ENCODE data around the gene PLK3. TPM values are rescaled to one million over a fixed set of nuclear protein-coding genes. Genes with fewer than 3 reads are reported as not detected.
A peak's percentile ranks its signal among the peaks of the same experiment; 100 is the strongest.
"Not testable (repeated sequence)": the region's sequence is repeated elsewhere in the genome, so short reads cannot be mapped to it uniquely, and the experiment has no call there.

PLK3 gene
- total and polyA plus RNA-seq, 2 experiments from 2014 or later: 8.7 to 15.1 TPM

DNA sequence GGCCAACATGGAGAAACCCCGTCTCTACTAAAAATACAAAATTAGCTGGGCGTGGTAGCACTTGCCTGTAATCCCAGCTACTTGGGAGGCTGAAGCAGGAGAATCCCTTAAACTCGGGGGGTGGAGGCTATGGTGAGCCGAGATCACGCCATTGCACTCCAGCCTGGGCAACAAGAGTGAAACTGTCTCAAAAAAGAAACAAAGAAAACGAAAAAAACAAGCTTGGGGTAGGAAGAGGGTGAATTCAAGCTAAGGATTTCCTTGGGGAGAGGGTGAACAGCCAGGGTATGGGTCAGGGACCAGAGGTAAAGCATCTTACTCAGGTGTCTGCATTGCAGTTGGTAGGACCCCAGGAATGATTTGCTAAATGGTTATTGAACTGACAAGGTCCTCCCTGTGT lies 33.8 kb upstream of the PLK3 start:
- H3K4me3 Mint-ChIP-seq; H4K20me1 ChIP-seq (replicated peaks; ENCODE audit: insufficient read depth); H3K4me3 ChIP-seq; H3F3A ChIP-seq (replicated peaks; ENCODE audit: low read depth); H3K27ac Mint-ChIP-seq; H3K9me3 Mint-ChIP-seq; H3K4me1 ChIP-seq (ENCODE audit: insufficient read depth); DNase-seq (ENCODE audit: low spot score); H2AFZ ChIP-seq; H3K79me2 ChIP-seq (replicated peaks; ENCODE audit: insufficient read depth); H3K27me3 ChIP-seq (ENCODE audit: insufficient read depth); H3K27ac ChIP-seq (ENCODE audit: low read depth); H3K9me2 ChIP-seq (ENCODE audit: insufficient read depth); ATAC-seq; H3K4me1 Mint-ChIP-seq; H3K27me3 Mint-ChIP-seq (ENCODE audit: insufficient read depth, low read depth, poor library complexity); H3K4me2 ChIP-seq: not testable (repeated sequence)
- peaks cover 63% of the 10 kb centered on the region for H3K36me3 Mint-ChIP-seq (ENCODE audit: low read depth)
- peaks cover 37% of the 10 kb centered on the region for H3K36me3 ChIP-seq (ENCODE audit: insufficient read depth)

DNA sequence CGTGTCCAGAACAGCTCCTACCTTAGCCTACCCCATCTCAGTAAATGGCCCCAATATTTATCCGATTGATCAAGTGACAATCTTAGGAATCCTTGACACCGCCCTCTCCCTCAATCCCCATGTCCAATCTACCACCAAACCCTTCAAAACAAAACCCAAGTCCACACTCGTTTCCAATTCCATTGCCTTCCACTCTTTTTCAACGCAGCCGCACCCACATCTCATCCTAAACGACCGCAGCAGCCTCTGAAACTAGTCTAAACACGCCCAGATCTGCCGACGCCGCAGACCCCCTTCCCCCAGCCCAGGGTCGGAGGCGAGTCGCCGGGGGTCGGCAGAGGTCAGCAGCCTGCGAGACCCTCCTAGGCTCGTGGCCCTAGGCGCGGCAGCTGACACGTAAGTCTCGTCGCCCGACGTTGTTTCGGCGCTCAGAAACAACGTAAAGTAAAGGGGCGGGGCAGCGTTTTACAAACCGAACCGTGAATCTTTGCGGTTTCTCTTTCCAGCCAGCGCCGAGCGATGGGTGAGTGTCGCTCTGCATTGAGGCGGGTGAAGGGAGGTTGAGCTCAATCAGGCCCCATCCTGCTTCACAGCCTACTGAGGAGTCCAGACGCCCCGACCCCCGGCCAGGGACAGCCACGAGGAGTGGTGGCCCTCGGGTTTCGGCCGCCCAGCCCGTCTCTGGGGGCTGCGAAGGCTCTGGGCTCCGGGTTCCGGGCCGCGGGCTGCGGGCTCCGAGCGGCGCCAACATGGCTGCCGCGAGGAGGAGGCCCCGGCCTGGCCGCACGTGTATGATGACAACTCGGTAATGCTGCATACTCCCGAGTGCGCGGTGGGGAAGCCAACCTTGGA lies 24.9 kb upstream of the PLK3 start, which contains the start of gene RPS8:
RPS8 (plus strand) TSS at position 463 of the 852 bp plus-strand sequence; CDS start at position 520, 57 bp downstream.
- Histone ChIP-seq H2AFZ (peak within 1 kb of the TSS; percentile 9), H3F3A (replicated peaks; ENCODE audit: low read depth) (peaks cover 52% of the 10 kb centered on the region), H3K4me3 (peak within 1 kb of the TSS; percentile 99), H3K27me3 (ENCODE audit: insufficient read depth) (no peaks in the 10 kb centered on the region), H4K20me1 (replicated peaks; ENCODE audit: insufficient read depth) (peaks cover 35% of the 10 kb centered on the region), H3K4me2 (peak within 1 kb of the TSS; percentile 100), H3K9me2 (ENCODE audit: insufficient read depth) (no peaks in the 10 kb centered on the region), H3K27ac (ENCODE audit: low read depth) (peak within 1 kb of the TSS; percentile 90), H3K36me3 (ENCODE audit: insufficient read depth) (peaks cover 37% of the 10 kb centered on the region), H3K4me1 (ENCODE audit: insufficient read depth) (peaks cover 15% of the 10 kb centered on the region), H3K79me2 (replicated peaks; ENCODE audit: insufficient read depth) (peaks cover 43% of the 10 kb centered on the region)
- peaks cover 20% of the 10 kb centered on the region for H3K4me1 Mint-ChIP-seq
- peaks cover 25% of the 10 kb centered on the region for H3K27me3 Mint-ChIP-seq (ENCODE audit: insufficient read depth, low read depth, poor library complexity)
- H3K27ac Mint-ChIP-seq: peak within 1 kb of the TSS; percentile 98
- peak; percentile 85 for ATAC-seq
- peak within 1 kb of the TSS; percentile 87 for H3K4me3 Mint-ChIP-seq
- no peaks in the 10 kb centered on the region; the same call in 2 of the 3 replicates for H3K9me3 Mint-ChIP-seq
- peaks cover 47% of the 10 kb centered on the region for H3K36me3 Mint-ChIP-seq (ENCODE audit: low read depth)
- DNase-seq (ENCODE audit: low spot score): peak; percentile 99
- TF ChIP-seq, protein P1, sequence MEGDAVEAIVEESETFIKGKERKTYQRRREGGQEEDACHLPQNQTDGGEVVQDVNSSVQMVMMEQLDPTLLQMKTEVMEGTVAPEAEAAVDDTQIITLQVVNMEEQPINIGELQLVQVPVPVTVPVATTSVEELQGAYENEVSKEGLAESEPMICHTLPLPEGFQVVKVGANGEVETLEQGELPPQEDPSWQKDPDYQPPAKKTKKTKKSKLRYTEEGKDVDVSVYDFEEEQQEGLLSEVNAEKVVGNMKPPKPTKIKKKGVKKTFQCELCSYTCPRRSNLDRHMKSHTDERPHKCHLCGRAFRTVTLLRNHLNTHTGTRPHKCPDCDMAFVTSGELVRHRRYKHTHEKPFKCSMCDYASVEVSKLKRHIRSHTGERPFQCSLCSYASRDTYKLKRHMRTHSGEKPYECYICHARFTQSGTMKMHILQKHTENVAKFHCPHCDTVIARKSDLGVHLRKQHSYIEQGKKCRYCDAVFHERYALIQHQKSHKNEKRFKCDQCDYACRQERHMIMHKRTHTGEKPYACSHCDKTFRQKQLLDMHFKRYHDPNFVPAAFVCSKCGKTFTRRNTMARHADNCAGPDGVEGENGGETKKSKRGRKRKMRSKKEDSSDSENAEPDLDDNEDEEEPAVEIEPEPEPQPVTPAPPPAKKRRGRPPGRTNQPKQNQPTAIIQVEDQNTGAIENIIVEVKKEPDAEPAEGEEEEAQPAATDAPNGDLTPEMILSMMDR (conservative IDR thresholded peaks at IDR 0.05; ENCODE audit: low read depth in 2 of 2): no peak
- TF ChIP-seq ZNF114 (CRISPR knock-in tag; IDR thresholded peaks at IDR 0.05): no peak
- no peak for TF ChIP-seq STAT1 (IDR thresholded peaks at IDR 0.05; ENCODE audit: unreplicated experiment)
- TF ChIP-seq, protein P2, sequence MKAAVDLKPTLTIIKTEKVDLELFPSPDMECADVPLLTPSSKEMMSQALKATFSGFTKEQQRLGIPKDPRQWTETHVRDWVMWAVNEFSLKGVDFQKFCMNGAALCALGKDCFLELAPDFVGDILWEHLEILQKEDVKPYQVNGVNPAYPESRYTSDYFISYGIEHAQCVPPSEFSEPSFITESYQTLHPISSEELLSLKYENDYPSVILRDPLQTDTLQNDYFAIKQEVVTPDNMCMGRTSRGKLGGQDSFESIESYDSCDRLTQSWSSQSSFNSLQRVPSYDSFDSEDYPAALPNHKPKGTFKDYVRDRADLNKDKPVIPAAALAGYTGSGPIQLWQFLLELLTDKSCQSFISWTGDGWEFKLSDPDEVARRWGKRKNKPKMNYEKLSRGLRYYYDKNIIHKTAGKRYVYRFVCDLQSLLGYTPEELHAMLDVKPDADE (IDR thresholded peaks at IDR 0.05): peak; percentile 68
- peak; percentile 99 for TF ChIP-seq POLR2AphosphoS5 (IDR thresholded peaks at IDR 0.05; ENCODE audit: low read depth)
- TF ChIP-seq, protein P3, sequence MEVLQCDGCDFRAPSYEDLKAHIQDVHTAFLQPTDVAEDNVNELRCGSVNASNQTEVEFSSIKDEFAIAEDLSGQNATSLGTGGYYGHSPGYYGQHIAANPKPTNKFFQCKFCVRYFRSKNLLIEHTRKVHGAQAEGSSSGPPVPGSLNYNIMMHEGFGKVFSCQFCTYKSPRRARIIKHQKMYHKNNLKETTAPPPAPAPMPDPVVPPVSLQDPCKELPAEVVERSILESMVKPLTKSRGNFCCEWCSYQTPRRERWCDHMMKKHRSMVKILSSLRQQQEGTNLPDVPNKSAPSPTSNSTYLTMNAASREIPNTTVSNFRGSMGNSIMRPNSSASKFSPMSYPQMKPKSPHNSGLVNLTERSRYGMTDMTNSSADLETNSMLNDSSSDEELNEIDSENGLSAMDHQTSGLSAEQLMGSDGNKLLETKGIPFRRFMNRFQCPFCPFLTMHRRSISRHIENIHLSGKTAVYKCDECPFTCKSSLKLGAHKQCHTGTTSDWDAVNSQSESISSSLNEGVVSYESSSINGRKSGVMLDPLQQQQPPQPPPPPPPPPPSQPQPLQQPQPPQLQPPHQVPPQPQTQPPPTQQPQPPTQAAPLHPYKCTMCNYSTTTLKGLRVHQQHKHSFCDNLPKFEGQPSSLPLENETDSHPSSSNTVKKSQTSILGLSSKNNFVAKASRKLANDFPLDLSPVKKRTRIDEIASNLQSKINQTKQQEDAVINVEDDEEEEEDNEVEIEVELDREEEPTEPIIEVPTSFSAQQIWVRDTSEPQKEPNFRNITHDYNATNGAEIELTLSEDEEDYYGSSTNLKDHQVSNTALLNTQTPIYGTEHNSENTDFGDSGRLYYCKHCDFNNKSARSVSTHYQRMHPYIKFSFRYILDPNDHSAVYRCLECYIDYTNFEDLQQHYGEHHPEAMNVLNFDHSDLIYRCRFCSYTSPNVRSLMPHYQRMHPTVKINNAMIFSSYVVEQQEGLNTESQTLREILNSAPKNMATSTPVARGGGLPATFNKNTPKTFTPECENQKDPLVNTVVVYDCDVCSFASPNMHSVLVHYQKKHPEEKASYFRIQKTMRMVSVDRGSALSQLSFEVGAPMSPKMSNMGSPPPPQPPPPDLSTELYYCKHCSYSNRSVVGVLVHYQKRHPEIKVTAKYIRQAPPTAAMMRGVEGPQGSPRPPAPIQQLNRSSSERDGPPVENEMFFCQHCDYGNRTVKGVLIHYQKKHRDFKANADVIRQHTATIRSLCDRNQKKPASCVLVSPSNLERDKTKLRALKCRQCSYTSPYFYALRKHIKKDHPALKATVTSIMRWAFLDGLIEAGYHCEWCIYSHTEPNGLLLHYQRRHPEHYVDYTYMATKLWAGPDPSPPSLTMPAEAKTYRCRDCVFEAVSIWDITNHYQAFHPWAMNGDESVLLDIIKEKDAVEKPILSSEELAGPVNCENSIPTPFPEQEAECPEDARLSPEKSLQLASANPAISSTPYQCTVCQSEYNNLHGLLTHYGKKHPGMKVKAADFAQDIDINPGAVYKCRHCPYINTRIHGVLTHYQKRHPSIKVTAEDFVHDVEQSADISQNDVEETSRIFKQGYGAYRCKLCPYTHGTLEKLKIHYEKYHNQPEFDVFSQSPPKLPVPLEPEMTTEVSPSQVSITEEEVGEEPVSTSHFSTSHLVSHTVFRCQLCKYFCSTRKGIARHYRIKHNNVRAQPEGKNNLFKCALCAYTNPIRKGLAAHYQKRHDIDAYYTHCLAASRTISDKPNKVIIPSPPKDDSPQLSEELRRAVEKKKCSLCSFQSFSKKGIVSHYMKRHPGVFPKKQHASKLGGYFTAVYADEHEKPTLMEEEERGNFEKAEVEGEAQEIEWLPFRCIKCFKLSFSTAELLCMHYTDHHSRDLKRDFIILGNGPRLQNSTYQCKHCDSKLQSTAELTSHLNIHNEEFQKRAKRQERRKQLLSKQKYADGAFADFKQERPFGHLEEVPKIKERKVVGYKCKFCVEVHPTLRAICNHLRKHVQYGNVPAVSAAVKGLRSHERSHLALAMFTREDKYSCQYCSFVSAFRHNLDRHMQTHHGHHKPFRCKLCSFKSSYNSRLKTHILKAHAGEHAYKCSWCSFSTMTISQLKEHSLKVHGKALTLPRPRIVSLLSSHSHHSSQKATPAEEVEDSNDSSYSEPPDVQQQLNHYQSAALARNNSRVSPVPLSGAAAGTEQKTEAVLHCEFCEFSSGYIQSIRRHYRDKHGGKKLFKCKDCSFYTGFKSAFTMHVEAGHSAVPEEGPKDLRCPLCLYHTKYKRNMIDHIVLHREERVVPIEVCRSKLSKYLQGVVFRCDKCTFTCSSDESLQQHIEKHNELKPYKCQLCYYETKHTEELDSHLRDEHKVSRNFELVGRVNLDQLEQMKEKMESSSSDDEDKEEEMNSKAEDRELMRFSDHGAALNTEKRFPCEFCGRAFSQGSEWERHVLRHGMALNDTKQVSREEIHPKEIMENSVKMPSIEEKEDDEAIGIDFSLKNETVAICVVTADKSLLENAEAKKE (CRISPR knock-in tag; IDR thresholded peaks at IDR 0.05): no peak
- TF ChIP-seq EZH2 (IDR thresholded peaks at IDR 0.05; ENCODE audit: low read depth, unreplicated experiment): no peak
- TF ChIP-seq CREB1 (CRISPR knock-in tag; IDR thresholded peaks at IDR 0.05; ENCODE audit: low read depth): peak; percentile 99
- no peak for TF ChIP-seq NANOG (IDR thresholded peaks at IDR 0.05; ENCODE audit: borderline replicate concordance)
- no peak for TF ChIP-seq JUNB (IDR thresholded peaks at IDR 0.05; ENCODE audit: unreplicated experiment)

Measured in GM23338 (cell line).